Stimulated activated CD4-positive, alpha-beta T cell treated with anti-CD3 and anti-CD28 coated beads, Interleukin-4, amount 100 ng/mL, for 1 hour (primary cell): ENCODE data around the gene LPP.

Experiments
- DNase-seq: peaks from one replicate; pipeline ENCODE4 v3.0.0-alpha.2; 2020

The LPP gene

DNA sequence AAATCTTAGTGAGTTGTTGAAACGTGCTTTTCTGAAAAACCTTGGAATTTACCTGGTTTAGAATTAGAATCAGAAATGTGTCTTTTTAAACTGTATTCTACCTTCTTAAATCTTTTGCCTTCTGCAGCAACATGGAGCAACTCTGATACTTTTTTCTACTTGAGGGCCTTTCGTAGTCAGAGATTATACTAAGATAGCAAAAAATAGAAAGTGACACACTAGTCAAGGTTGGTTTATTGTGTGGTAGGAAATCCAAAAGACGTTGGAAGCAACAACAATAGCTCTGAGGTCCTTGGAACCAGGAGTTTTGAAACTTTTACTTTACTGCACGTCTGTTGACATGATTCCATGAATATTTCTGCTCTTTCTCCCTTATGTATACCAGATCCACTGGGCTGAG lies 294.9 kb downstream of the LPP start:
- no peak for DNase-seq

DNA sequence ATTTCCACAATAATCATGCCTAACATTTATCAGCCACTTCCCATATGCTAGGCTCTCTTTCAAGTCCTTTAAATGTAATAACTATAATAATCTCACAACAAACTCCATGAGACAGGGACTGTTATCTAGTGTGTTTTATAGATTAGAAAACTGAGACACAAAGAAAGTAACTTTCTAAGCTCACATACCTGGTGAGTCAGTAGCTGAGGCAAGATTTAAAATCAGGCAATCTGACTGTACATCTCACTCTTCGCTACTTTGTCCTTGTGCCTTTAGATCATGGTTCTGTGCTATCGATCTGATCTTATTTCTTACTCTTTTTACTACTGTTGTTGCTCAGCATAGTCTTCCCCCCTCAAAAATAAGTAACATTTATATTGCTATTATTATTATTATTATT lies 295.5 kb downstream of the LPP start:
- DNase-seq, result no peak

DNA sequence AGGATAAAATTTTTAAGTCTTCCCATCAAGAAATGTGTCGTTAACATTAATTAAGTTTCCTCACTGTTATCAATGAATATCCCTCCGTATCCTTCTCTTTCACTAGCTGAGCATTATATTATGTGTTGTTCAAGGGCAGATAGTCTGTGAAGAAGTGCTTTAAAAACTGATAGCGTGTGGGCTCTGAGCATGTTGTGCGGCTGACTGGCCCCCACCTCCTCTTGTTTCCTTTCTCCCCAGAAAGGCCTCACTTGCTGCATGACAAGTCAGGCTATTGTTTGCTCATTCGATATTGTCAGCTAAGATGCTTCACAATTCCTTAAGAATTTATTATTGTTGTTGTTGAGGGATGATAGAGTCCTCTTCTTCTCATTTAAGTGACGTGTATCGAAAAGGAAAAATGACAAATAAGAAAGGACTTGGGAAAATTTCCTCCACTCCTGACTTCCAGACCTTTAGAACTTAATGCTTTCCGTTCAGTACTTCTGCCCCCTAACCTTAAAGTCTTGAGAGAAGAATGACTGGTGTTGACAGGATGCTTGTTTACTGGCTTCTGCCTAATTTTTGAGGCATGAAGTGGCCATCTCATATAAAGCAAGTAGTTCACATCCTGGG lies 298.3 kb downstream of the LPP start:
- DNase-seq, result no peak

DNA sequence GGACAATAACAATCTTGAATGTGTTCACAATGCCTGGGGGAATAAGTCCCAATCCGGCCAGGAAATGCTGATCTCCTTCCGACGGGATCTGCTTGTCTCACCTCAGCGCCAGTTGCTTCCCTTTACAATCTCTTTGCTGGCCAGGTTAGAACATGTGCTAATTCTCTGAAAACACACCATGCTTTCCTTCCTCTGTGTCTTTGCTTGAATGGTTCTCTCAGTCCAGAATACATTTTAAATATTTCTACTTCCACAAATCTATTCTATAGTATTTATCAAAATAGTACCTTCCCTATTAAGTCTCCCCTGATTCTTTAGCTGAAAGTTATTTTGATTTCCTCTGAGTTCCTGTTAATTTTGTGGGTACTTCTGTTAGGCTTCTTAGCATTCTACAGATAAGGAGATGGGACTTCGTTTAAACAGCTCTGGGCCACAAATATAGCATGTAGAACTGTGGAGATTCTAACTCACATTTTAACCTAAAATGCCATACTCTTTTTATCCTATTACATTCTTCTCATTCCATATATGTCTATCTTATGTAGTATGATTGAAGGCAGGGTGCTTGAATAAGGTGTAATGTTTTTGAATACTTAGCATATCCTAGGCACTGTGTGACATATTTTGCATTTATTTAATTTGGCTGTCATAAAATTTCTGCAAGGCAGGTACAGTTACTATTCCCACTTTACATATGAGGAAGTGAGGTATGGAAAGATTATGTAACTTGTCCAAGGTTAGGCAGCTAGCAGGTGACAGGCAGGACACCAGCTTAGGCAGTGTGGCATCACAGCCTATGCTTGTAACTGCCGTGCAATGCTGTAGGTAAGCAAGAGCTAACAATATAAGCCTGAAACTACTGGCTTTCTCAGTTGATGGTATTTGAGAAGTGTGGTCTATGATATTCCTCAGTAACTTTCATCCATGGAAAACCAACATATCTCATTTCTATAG lies 299.8 kb downstream of the LPP start:
- no peak for DNase-seq

DNA sequence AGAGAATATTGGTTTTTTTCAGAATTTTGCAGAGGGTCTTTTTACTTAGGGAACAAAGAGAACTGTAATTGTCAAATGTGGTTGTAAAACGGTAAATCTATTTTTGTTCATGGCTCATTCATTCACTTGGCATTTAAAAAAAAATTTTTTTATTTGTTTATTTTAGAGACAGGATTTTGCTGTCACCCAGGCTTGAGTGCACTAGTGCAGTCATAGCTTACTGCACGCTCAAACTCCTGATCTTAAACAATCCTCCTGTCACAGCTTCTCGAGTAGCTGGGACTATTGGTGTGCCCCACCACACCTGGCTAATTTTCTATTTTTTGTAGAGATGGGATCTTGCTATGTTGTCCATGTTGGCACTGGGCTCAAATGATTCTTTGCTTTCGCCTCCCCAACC lies 301.8 kb downstream of the LPP start:
- no peak for DNase-seq

DNA sequence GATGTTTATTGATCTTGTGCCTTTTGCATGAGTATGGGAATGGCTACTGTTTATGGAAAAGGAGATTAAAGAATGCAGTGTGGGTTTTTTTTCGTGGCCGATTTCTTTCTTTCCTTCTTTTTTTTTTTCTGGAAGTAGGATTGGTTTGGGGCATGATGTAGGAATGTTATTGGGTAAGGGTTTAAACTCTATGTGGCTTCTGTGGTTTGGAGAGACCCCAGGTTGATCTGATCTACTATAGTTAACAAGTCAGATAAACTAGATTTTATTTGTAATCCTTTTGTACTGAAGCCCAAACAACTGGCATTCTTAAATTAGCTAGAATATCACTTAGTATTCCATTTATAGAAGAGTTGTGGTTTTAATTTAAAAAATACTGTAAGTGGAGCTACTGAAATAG lies 304.8 kb downstream of the LPP start:
- DNase-seq, result no peak

DNA sequence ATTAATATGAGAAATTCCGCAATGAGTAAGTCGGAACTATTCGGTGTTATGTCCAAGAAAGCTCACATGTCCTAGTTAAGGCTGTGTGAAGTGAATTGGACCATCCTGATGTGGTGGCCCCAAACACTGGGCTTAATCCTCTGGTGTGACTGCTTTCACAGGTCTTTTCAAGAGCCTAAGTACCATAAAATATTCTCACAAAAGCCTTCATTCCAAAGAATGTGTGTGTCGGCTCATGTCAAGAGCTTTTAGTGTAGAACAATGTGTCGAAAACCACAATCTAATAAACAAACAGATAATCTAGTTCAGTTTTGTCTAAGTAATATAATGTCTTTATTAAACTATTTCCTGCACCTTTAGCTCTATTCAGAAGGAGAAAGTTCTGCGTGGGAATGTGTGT lies 311.4 kb downstream of the LPP start:
- no peak for DNase-seq

DNA sequence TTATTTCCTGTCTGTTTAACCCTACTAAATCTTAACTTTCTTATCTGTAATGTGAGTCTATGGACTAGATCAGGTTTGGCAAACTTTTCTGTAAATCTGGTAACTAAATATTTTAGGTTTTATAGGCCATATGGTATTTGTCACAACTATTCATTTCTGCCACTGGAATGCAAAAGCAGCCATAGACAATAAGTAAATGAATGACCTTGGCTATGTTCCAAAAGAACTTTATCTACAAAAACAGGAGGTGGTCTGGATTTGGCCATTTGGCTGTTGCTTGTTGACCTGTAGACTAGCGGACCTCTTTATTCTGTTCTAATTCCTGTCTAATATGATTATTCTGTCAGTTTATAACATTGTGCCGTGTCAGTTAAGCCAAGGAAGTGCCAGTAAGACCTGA lies 314.2 kb downstream of the LPP start:
- DNase-seq, result no peak

DNA sequence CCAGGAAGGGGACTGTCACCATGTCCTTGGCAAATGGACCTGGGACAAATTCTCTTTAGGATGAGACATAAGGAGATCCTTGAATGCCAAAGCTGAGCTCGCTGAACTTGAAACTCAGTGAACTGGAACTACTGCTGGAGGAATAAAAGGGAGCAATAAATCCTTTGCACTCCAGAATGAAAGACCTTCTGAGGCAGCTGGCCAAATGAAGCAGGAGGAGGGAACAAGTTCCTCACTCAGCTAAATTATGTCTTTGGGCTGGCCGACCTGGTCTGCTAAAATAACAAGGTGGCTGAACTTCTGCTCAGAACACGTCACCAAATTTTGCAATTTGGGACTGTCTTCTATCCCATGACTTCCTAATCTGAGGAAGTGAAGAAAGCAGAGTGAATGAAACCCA lies 314.7 kb downstream of the LPP start:
- DNase-seq, result no peak

DNA sequence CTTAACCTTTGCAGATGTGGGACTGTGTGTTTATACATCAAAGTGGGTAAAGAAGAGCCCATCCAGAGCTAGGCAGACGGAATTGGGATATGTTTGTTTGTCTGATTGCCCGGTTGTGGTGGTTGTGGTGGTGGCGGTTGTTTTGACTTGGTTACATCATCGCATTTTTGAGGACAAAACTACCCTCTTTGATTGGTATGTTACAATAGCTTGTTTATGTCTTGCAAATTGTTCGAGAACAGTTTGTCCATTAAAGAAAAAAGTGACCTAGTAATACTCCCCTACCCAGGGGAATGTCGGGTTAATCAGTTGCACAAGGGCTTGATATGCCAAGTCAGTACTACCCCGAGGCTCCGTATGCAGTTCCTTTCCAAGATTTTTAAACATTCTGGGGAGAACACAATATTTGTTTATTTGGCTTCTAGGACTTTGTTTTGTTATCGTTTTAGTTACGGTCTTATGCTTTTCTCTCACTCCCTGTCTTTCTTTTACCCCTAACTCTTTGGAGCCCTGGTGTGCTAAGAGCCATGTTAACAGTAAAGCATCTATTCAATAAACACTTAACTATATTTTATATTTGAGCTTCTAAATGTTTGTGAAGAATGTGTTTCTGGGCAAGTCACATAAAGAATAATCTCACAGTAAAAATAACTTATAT lies 315.4 kb downstream of the LPP start:
- no peak for DNase-seq

DNA sequence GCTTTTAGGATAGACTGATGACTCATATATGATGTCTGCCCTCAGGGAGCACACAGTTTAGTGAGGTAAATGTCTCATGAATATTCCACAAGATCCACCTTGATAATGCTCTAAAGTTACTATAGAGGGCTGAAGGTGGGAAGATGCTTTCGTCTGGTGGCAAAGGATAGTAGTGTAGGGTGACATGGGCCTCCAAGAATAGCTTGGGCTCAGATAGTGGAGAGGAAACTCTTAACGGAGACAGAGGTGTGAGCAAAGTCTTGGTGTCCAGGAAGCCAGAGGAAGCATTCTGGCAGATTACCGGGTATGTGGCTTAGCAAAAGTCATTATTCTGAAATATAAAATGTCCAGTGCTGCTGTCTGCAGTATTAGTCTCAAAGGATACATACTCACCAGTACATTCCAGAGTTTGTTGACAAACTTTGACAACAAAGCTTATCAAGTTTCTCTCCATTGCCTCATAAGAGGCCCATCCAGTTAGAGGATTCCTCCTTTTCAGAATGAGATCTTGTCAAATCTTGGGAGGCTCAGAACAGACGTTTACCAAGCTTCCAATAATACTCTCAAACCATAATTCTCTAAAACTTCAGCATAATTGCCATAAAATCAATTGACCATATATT lies 316.7 kb downstream of the LPP start:
- no peak for DNase-seq

DNA sequence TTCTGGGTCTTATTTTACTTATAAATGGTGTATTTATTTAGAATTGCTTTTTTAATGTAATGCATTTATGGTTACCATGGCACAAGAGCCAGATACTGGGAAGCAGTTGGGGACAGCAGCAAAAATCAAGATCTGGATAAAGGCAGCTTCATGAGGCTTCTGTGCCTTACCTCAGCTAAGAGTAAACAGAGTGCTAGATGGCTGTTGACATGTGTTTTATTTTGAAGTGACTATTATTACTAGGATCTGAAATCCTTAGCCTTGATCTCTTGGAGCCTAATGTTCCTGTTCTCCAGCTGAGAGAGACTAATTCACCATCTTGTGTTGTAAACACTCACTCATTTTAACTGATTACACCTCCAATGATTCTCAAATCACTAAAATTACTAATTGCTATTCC lies 317.8 kb downstream of the LPP start:
- DNase-seq, result no peak

DNA sequence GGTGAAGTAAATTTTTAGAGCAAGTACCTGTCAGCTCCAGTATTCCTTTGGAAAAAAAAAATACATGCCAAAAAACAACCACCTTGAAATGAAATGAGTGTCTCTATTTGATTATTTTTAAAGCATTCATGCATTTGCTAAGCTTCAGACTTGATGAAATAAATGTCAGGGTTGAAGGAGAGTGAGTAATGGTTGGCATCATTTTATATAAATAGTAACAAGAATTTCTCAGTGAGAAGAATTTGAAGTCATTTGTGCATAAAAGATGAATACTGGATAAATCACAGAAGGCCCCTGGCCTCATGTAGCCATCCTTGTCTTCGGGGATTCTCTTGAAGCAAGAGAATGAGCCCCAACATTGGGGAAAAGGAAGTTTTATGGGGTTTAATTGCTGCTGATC lies 318.4 kb downstream of the LPP start:
- DNase-seq, result no peak

DNA sequence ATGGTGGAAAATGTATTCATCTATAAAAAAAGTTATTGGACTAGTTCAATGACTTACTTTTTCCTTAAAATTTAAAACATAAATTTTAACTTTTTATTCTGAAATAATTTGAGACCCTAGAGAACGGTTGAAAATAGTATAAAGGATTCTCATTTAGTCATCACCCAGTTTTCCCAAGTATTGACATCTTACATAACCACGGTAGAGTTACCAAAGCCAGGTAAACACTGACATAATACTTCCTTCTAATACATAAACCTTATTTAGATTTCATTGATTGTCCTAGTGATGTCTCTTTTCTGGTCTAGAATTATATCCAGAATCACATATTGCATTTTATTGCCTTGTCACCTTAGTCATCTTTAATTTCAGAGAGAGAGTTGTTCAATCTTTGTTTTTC lies 319.1 kb downstream of the LPP start:
- no peak for DNase-seq

DNA sequence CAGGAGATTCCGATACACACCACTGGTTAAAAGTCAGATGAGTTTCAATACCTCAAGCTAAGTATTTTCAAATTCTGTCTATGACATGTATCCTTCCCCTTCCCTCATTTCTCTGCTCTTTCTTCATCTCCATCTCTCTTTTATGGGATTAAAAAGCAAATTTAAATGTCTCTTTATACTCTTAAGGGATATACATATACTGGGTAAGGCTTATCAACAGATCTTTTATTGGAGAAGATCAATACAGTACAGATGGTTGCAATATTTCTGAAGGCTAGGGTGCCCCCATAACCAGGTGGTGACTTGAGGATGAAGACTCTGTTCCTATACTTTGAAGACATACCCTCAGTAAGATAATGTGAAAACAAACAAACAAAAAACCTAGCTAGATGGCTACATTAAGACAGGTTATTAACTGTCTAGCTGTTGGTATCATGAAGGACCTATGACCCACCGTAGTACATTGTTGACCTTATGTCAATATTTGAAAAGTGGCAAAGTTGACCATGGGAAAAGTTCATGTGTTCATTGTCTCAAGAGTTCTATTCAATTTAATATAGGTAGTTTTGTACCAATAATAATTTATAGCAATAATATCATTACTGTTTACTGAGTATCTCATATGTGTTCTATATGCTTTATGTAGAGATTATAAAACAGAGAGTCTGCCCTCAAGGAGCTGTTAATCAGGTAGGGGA lies 319.8 kb downstream of the LPP start:
- DNase-seq, result no peak

DNA sequence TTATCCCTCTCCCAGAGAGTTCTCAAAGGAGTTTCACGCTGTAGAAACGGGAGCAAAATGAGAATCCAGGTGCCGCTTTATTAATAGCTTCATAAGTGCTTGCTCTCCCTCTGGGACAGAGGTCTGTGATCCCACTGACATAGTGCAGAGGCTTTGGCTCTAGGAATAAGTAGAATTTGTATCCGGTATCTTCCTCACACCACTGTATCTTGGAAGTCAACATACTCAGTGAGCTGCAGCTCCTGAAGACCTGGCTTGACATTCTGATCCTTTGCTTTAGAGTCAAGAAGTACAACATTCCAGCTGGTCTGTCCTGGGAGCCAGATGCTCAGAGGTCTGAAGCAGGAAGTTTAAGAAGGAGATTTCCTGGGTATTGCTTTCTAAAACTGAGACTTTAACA lies 323.0 kb downstream of the LPP start:
- no peak for DNase-seq

DNA sequence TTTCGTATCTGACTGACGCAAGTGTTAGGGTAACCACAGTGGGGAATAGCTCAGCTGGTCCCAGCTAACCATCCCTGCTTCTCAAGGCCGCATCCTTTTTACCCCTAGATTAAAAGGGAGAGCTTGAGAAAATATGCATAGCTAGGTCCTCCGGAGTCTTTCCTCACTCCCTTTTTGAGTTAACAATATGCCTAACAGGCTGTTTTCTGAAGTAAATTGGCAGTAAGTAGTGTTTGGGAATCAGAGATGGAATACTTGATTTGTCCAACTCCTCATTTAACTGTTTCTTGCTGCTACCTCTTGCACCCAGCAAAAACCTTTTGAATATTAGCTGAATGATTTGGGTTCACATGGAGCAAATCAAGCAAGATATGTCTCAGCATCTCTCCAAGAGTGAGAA lies 326.1 kb downstream of the LPP start:
- DNase-seq, result no peak

DNA sequence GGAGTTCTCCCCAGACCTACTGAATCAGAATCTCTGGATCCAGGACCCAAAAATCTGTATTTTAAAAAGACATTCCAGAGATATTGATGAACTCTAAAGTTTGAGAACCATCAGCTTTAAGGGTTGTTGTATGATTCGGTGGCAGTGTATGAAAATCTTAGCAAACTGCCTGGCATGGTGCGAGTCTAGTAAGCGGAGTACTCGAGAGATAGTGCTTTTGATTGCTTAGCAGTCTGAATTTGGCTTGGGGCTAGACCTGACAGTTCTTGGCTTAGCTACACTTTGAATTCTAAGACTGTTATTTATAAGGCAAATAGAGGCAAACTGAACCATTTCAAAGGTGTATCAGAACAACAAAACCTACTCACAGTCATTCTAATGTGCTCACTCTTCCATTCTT lies 329.0 kb downstream of the LPP start:
- DNase-seq, result no peak

DNA sequence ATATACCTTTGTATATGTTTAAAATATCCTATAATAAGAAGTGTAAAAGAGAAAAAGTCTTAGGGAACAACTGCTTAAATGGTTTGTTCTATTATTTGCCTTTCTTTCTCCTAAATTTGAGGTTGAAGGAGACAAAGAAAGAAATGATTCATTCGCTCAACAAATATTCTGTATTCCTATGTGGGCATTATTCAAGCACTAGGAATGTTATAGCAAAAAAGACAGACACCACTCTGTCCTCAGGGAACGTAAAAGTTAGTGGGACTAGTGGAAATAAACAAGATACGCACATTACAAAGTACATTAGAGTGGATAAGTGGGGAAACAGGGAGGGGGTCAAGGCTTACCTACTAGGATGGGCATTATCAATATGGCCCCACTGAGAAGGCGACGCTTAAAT lies 332.2 kb downstream of the LPP start:
- no peak for DNase-seq

DNA sequence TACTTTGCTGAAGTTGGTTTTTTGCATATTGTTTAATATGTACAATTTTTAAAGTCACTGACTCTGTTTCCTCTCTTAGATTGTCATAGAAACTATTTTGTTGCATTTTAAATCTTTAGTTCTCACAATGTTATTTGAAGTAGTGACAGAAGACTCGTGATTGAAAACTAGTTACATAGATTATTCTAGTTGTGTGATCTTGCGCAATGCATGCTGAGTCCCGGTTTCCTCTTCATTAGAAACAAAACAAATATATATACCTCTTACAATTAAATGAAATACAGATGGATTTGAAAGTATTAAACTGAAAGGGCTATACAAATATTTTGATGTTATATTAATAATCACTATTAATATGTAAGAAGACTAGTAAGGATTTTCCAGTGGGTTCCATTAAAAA lies 333.0 kb downstream of the LPP start:
- DNase-seq, result no peak

DNA sequence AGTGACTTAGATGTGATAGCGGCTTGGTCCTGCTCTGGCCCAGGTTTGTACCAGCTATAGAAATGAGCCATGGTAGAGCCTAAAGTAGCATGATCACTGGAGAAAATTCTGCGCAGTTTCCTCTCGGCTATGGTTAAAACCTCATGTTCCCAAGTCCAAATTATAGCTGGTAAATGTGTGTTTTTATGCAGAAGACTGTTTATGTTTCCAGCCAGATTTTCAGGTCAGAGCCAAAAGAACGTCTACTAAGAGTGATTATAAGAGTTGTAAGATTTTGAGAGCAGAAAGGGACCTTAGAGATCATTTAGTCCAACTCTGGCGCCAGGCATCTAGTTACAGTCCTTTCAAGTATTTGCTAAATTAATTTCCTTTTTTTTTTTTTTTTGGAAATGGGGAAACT lies 333.7 kb downstream of the LPP start:
- DNase-seq, result no peak

DNA sequence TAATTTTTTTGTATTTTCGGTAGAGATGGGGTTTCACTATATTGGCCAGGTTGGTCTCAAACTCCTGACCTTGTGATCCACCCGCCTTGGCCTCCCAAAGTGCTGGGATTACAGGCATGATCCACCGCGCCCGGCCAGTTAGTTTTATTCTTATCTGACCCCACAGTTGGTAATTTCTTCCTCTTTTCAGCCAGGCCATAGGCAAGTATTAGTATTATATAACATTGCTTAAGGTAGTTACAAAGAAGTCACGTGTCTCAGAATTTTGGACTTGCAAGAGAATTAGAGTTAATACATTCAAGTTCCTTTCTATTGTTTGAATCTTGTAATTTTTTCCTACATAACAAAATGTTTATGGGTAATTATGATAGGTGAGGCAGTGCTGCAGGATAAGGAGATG lies 334.8 kb downstream of the LPP start:
- DNase-seq, result no peak
